DOHH2 (cell line): ENCODE results near the gene VWA7.

ENCODE experiments used
- H3F3A ChIP-seq: fragments of 200-600 bp; sonication (generic), shearing (Covaris generic); 2 replicates; pipeline ENCODE4 v1.6.0; 2016; ENCODE audit warnings: antibody characterized with exemption, mild to moderate bottlenecking; ENCODE audit not compliant: control insufficient read depth, insufficient read depth
- H3K27ac ChIP-seq: fragments of 200-600 bp; sonication (generic); 2 replicates; pipeline ENCODE4 v1.5.1; 2014; ENCODE audit warnings: low read depth, mild to moderate bottlenecking, low read length, moderate library complexity
- H3K27me3 ChIP-seq: fragments of 200-600 bp; sonication (generic); 2 replicates; pipeline ENCODE4 v1.6.1; 2014; ENCODE audit warnings: mild to moderate bottlenecking, low read length, mixed read lengths; ENCODE audit not compliant: control insufficient read depth
- H3K36me3 ChIP-seq: fragments of 200-600 bp; sonication (generic); 2 replicates; pipeline ENCODE4 v1.6.1; 2014; ENCODE audit warnings: mild to moderate bottlenecking, low read length, moderate library complexity, mixed read lengths; ENCODE audit not compliant: control insufficient read depth
- H3K4me1 ChIP-seq: fragments of 200-600 bp; sonication (generic); 2 replicates; pipeline ENCODE4 v1.6.1; 2014; ENCODE audit warnings: mild to moderate bottlenecking, low read length, mixed read lengths; ENCODE audit not compliant: control insufficient read depth
- H3K4me2 ChIP-seq: fragments of 200-600 bp; sonication (generic); 2 replicates; pipeline ENCODE4 v1.6.0; 2014; ENCODE audit warnings: mild to moderate bottlenecking, low read length, moderate library complexity
- H3K4me3 ChIP-seq: fragments of 200-600 bp; sonication (generic); 2 replicates; pipeline ENCODE4 v1.5.1; 2014; ENCODE audit warnings: mild to moderate bottlenecking, low read length, mixed read lengths
- H3K79me2 ChIP-seq: fragments of 200-600 bp; sonication (generic); 2 replicates; pipeline ENCODE4 v1.6.1; 2014; ENCODE audit warnings: mild to moderate bottlenecking, low read length, mixed read lengths; ENCODE audit not compliant: control insufficient read depth
- H3K9me2 ChIP-seq: fragments of 200-600 bp; sonication (generic); replicated peaks from 2 replicates; pipeline ENCODE4 v1.6.1; 2014; ENCODE audit warnings: mild to moderate bottlenecking, low read length, mixed read lengths; ENCODE audit not compliant: control insufficient read depth
- H3K9me3 ChIP-seq: fragments of 200-600 bp; sonication (generic); 2 replicates; pipeline ENCODE4 v1.6.1; 2014; ENCODE audit warnings: antibody characterized with exemption, low read length, mixed read lengths; ENCODE audit not compliant: control insufficient read depth, insufficient read depth
- H4K20me1 ChIP-seq: fragments of 200-600 bp; sonication (generic); 2 replicates; pipeline ENCODE4 v1.6.0; 2014; ENCODE audit warnings: low read depth, mild to moderate bottlenecking, antibody characterized with exemption, low read length, moderate library complexity; ENCODE audit not compliant: control insufficient read depth, insufficient read depth
- EZH2phosphoT487 ChIP-seq: fragments of 200-600 bp; sonication (generic); IDR thresholded peaks from 2 replicates; pipeline ENCODE4 v1.6.1; 2017; ENCODE audit warnings: borderline replicate concordance, mild to moderate bottlenecking, antibody characterized with exemption, low read length, moderate library complexity, mixed read lengths
- TF ChIP-seq, protein P1 (sequence below): fragments of 200-600 bp; sonication (generic); IDR thresholded peaks from one replicate; pipeline ENCODE4 v1.5.1; 2014; ENCODE audit warnings: antibody characterized with exemption, mild to moderate bottlenecking, low read depth, low read length; ENCODE audit not compliant: poor library complexity, severe bottlenecking

VWA7 gene

GRCh38 chr6:31742894-31743293 is 34.2 kb downstream of the VWA7 start:
- TF ChIP-seq, protein P1, sequence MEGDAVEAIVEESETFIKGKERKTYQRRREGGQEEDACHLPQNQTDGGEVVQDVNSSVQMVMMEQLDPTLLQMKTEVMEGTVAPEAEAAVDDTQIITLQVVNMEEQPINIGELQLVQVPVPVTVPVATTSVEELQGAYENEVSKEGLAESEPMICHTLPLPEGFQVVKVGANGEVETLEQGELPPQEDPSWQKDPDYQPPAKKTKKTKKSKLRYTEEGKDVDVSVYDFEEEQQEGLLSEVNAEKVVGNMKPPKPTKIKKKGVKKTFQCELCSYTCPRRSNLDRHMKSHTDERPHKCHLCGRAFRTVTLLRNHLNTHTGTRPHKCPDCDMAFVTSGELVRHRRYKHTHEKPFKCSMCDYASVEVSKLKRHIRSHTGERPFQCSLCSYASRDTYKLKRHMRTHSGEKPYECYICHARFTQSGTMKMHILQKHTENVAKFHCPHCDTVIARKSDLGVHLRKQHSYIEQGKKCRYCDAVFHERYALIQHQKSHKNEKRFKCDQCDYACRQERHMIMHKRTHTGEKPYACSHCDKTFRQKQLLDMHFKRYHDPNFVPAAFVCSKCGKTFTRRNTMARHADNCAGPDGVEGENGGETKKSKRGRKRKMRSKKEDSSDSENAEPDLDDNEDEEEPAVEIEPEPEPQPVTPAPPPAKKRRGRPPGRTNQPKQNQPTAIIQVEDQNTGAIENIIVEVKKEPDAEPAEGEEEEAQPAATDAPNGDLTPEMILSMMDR: no peak
- TF ChIP-seq EZH2phosphoT487: no peak
- peaks cover 63% of the 10 kb centered on the region for H3K36me3 ChIP-seq

GRCh38 chr6:31741815-31742214 is 35.3 kb downstream of the VWA7 start:
- H3K4me2 ChIP-seq: peak overlapping the region; percentile 93
- no peak overlapping the region for H3K4me3 ChIP-seq
- H3K27ac ChIP-seq: no peak overlapping the region
- H3F3A ChIP-seq: peaks cover 25% of the 10 kb centered on the region
- H3K9me2 ChIP-seq: no peaks in the 10 kb centered on the region
- no peak for TF ChIP-seq EZH2phosphoT487
- TF ChIP-seq, protein P1: no peak
- peaks cover 56% of the 10 kb centered on the region for H3K4me1 ChIP-seq
- H3K79me2 ChIP-seq: peaks cover 28% of the 10 kb centered on the region
- H3K36me3 ChIP-seq: peaks cover 52% of the 10 kb centered on the region
- no peaks in the 10 kb centered on the region for H4K20me1 ChIP-seq
- no peaks in the 10 kb centered on the region for H3K27me3 ChIP-seq
- no peaks in the 10 kb centered on the region for H3K9me3 ChIP-seq

More at GRCh38 chr6:31742894-31743293, 34.2 kb downstream of the VWA7 start:
- Histone ChIP-seq H3K9me3 (no peaks in the 10 kb centered on the region), H3F3A (peaks cover 16% of the 10 kb centered on the region), H3K27me3 (no peaks in the 10 kb centered on the region), H4K20me1 (no peaks in the 10 kb centered on the region), H3K4me2 (no peak overlapping the region), H3K4me1 (peaks cover 45% of the 10 kb centered on the region), H3K4me3 (no peak overlapping the region), H3K27ac (no peak overlapping the region), H3K79me2 (peaks cover 26% of the 10 kb centered on the region), H3K9me2 (no peaks in the 10 kb centered on the region)

DNA sequence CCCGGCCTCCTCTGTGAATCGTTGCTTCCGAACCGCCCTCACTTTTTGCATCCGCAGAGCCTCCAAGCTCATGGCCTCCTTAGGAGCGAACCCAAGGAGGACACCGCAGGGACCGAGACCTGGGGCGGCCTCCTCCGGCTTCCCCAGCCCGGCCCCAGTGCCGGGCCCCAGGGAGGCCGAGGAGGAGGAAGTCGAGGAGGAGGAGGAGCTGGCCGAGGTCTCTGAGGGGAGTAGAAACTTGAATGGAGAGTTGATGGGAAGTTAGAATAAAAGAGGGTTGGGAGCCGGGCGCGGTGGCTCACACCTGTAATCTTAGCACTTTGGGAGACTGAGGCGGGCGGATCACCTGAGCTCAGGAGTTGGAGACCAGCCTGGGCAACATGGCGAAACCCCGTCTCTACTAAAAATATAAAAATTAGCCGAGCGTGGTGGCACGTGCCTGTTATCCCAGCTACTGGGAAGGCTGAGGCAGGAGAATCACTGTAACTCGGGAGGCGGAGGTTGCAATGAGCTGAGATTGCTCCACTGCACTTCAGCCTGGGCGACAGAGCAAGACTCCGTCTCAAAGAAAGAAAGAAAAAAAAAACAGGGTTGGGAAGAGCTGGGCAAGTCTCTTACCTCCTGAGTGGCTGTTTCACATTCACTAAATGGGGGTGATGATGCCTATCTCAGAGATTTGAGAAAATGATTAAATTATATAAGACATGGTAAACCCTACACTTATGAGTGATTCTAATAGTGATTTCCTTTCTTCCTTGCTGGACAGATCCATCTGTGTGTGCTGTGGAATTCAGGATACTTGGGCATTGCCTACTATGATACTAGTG is 36.5 kb downstream of the VWA7 start:
- Histone ChIP-seq H3K36me3 (peaks cover 55% of the 10 kb centered on the region), H3F3A (peaks cover 29% of the 10 kb centered on the region), H3K9me3 (no peaks in the 10 kb centered on the region), H3K79me2 (peaks cover 40% of the 10 kb centered on the region), H4K20me1 (no peaks in the 10 kb centered on the region), H3K9me2 (no peaks in the 10 kb centered on the region), H3K4me2 (peak overlapping the region; percentile 93), H3K27me3 (no peaks in the 10 kb centered on the region), H3K4me1 (peaks cover 60% of the 10 kb centered on the region), H3K27ac (peak overlapping the region; percentile 96), H3K4me3 (peak overlapping the region; percentile 84)
- no peak for TF ChIP-seq EZH2phosphoT487
- TF ChIP-seq, protein P1: no peak
